Measurements from ENCODE around the gene RHBDF1.
A peak's percentile ranks its signal among the peaks of the same experiment; 100 is the strongest.

RHBDF1 gene

GRCh38 chr16:74747-75334 is 2.4 kb upstream of the RHBDF1 start:
- H3K4me1 ChIP-seq: peaks cover 57 to 89% (median 80%) of the 10 kb centered on the region in 10 experiments
- H3K9ac ChIP-seq: peak overlapping the region in 9 of 11 experiments; percentile 93 to 100 (median 98); a peak in 17 of 22 replicates
- H4K20me1 ChIP-seq: peaks cover 0 to 30% (median 14%) of the 10 kb centered on the region in 11 experiments; a peak in 13 of 22 replicates
- H3K27ac ChIP-seq: peak overlapping the region in 9 of 11 experiments; percentile 95 to 99 (median 97); a peak in 17 of 22 replicates
- H3K4me3 ChIP-seq: peak overlapping the region in 2 of 10 experiments; percentile 80 to 93; a peak in 2 of 20 replicates
- H3K36me3 ChIP-seq: peaks cover 5 to 10% (median 7%) of the 10 kb centered on the region in 11 experiments
- no peak for TF ChIP-seq Cebpa-rat (IDR thresholded peaks at IDR 0.05)
- peak overlapping the region; percentile 96 to 100 (median 99) for H3K4me2 ChIP-seq
- peaks cover 18 to 47% (median 44%) of the 10 kb centered on the region in 11 experiments for H3K27me3 ChIP-seq
- H3K9me3 ChIP-seq (replicated peaks in 1 of 11): no peaks in the 10 kb centered on the region

GRCh38 chr16:74051-74746 is 1.8 kb upstream of the RHBDF1 start:
- Histone ChIP-seq H3K4me1 (peaks cover 51 to 89% (median 80%) of the 10 kb centered on the region in 10 experiments), H4K20me1 (peaks cover 0 to 30% (median 14%) of the 10 kb centered on the region in 11 experiments; a peak in 13 of 22 replicates), H3K4me3 (no peak overlapping the region), H3K9me3 (replicated peaks in 1 of 11) (no peaks in the 10 kb centered on the region), H3K4me2 (peak overlapping the region; percentile 96 to 100 (median 99); a peak in 20 of 22 replicates), H3K27ac (peak overlapping the region in 8 of 11 experiments; percentile 36 to 99 (median 46); a peak in 15 of 22 replicates), H3K27me3 (peaks cover 18 to 54% (median 47%) of the 10 kb centered on the region in 11 experiments), H3K9ac (peak overlapping the region in 6 of 11 experiments; percentile 11 to 73 (median 22); a peak in 8 of 22 replicates), H3K36me3 (peaks cover 0 to 3% (median under 1%) of the 10 kb centered on the region in 11 experiments; a peak in 10 of 22 replicates)
- no peak for TF ChIP-seq Cebpa-rat (IDR thresholded peaks at IDR 0.05)

- TF ChIP-seq Cebpa-rat (IDR thresholded peaks at IDR 0.05): no peak
- Histone ChIP-seq H4K20me1 (peaks cover 0 to 50% (median 15%) of the 10 kb centered on the region in 11 experiments; a peak in 13 of 22 replicates), H3K27ac (peak overlapping the region in 8 of 11 experiments; percentile 42 to 99 (median 60); a peak in 13 of 22 replicates), H3K9ac (peak overlapping the region; percentile 67 to 79 (median 76)), H3K36me3 (no peaks in the 10 kb centered on the region), H3K9me3 (replicated peaks in 1 of 11) (no peaks in the 10 kb centered on the region), H3K27me3 (peaks cover 18 to 56% (median 47%) of the 10 kb centered on the region in 11 experiments), H3K4me2 (peak overlapping the region; percentile 95 to 100 (median 99)), H3K4me1 (peaks cover 38 to 93% (median 77%) of the 10 kb centered on the region in 10 experiments), H3K4me3 (peak overlapping the region; percentile 51 to 77 (median 64))
Measured at GRCh38 chr16:71540-72401, 660 bp downstream of the RHBDF1 start.

GRCh38 chr16:71210-71539 is 1.3 kb downstream of the RHBDF1 start:
- Histone ChIP-seq H3K4me2 (peak overlapping the region in 9 of 11 experiments; percentile 95 to 100 (median 99); a peak in 17 of 22 replicates), H3K36me3 (no peaks in the 10 kb centered on the region), H3K4me3 (peak overlapping the region in 6 of 10 experiments; percentile 61 to 77 (median 67); a peak in 9 of 20 replicates), H4K20me1 (peaks cover 0 to 56% (median 15%) of the 10 kb centered on the region in 11 experiments; a peak in 13 of 22 replicates), H3K27ac (no peak overlapping the region), H3K9me3 (replicated peaks in 1 of 11) (no peaks in the 10 kb centered on the region), H3K4me1 (peaks cover 32 to 89% (median 72%) of the 10 kb centered on the region in 10 experiments), H3K9ac (peak overlapping the region in 8 of 11 experiments; percentile 67 to 78 (median 76); a peak in 9 of 22 replicates), H3K27me3 (peaks cover 18 to 56% (median 47%) of the 10 kb centered on the region in 11 experiments)
- TF ChIP-seq Cebpa-rat (IDR thresholded peaks at IDR 0.05): no peak

GRCh38 chr16:69181-69580 is 3.2 kb downstream of the RHBDF1 start:
- H4K20me1 ChIP-seq: peaks cover 0 to 73% (median 20%) of the 10 kb centered on the region in 11 experiments; a peak in 13 of 22 replicates
- no peaks in the 10 kb centered on the region for H3K9me3 ChIP-seq (replicated peaks in 1 of 11)
- H3K36me3 ChIP-seq: peaks cover 0 to 7% (median 0%) of the 10 kb centered on the region in 11 experiments; a peak in 3 of 22 replicates
- no peak overlapping the region for H3K4me3 ChIP-seq
- no peak overlapping the region for H3K27ac ChIP-seq
- no peak for TF ChIP-seq Cebpa-rat (IDR thresholded peaks at IDR 0.05)
- peaks cover 18 to 53% (median 44%) of the 10 kb centered on the region in 11 experiments for H3K27me3 ChIP-seq
- peak overlapping the region; percentile 12 to 100 (median 39); a peak in 17 of 22 replicates for H3K4me2 ChIP-seq
- peaks cover 20 to 78% (median 63%) of the 10 kb centered on the region in 10 experiments for H3K4me1 ChIP-seq
- peak overlapping the region in 5 of 11 experiments; percentile 4 to 46 (median 41); a peak in 3 of 22 replicates for H3K9ac ChIP-seq

GRCh38 chr16:67884-68789 is 4.3 kb downstream of the RHBDF1 start:
- peak overlapping the region in 9 of 11 experiments; percentile 9 to 44 (median 19); a peak in 7 of 22 replicates for H3K9ac ChIP-seq
- H3K9me3 ChIP-seq (replicated peaks in 1 of 11): no peaks in the 10 kb centered on the region
- peaks cover 18 to 43% (median 34%) of the 10 kb centered on the region in 11 experiments for H3K27me3 ChIP-seq
- no peak for TF ChIP-seq Cebpa-rat (IDR thresholded peaks at IDR 0.05)
- H3K4me1 ChIP-seq: peaks cover 23 to 76% (median 60%) of the 10 kb centered on the region in 10 experiments
- peak overlapping the region; percentile 29 to 100 (median 42); a peak in 21 of 22 replicates for H3K4me2 ChIP-seq
- H3K36me3 ChIP-seq: peaks cover 0 to 18% (median 0%) of the 10 kb centered on the region in 11 experiments; a peak in 6 of 22 replicates
- no peak overlapping the region for H3K4me3 ChIP-seq
- peak overlapping the region in 1 of 11 experiments; percentile 25; a peak in 2 of 22 replicates for H3K27ac ChIP-seq
- peaks cover 0 to 83% (median 20%) of the 10 kb centered on the region in 11 experiments; a peak in 13 of 22 replicates for H4K20me1 ChIP-seq

- no peak for TF ChIP-seq Cebpa-rat (IDR thresholded peaks at IDR 0.05)
- H3K4me2 ChIP-seq: peak overlapping the region in 3 of 11 experiments; percentile 32 to 99 (median 52); a peak in 1 of 22 replicates
- no peaks in the 10 kb centered on the region for H3K9me3 ChIP-seq (replicated peaks in 1 of 11)
- H3K36me3 ChIP-seq: peaks cover 0 to 26% (median 0%) of the 10 kb centered on the region in 11 experiments; a peak in 7 of 22 replicates
- peaks cover 0 to 83% (median 20%) of the 10 kb centered on the region in 11 experiments; a peak in 13 of 22 replicates for H4K20me1 ChIP-seq
- no peak overlapping the region for H3K4me3 ChIP-seq
- peaks cover 18 to 34% (median 31%) of the 10 kb centered on the region in 11 experiments for H3K27me3 ChIP-seq
- H3K4me1 ChIP-seq: peaks cover 16 to 70% (median 54%) of the 10 kb centered on the region in 10 experiments
- H3K27ac ChIP-seq: no peak overlapping the region; a peak in 2 of 22 replicates
- H3K9ac ChIP-seq: peak overlapping the region in 6 of 11 experiments; percentile 2 to 26 (median 16); a peak in 4 of 22 replicates
Measured at GRCh38 chr16:67183-67791, 5.1 kb downstream of the RHBDF1 start.

Measured in BLaER1 treated with 17β-estradiol and CSF1 and Interleukin-3, amounts not matched to agents 10 nM and 100 nM (cell line).